HG03457 (cell line): ENCODE results near the gene PIGU.

Experiments
- ATAC-seq: cut with Tn5 transposase; IDR thresholded peaks from one replicate; pipeline ENCODE4 v1.9.1; 2021; ENCODE audit warnings: moderate number of reproducible peaks; ENCODE audit not compliant: unreplicated experiment

PIGU gene

GRCh38 chr20:34579979-34580940 is 96.6 kb downstream of the PIGU start:
- no peak for ATAC-seq

- no peak for ATAC-seq
Observed at GRCh38 chr20:34579191-34579978, 97.5 kb downstream of the PIGU start.

GRCh38 chr20:34578521-34578920 is 98.4 kb downstream of the PIGU start:
- ATAC-seq: no peak

GRCh38 chr20:34578025-34578424 is 98.9 kb downstream of the PIGU start:
- no peak for ATAC-seq

GRCh38 chr20:34577061-34577460 is 99.8 kb downstream of the PIGU start:
- no peak for ATAC-seq

- ATAC-seq: no peak
Observed at GRCh38 chr20:34575756-34576155, 101.1 kb downstream of the PIGU start.

- ATAC-seq: no peak
Observed at GRCh38 chr20:34575271-34575670, 101.6 kb downstream of the PIGU start.

GRCh38 chr20:34574861-34575260 is 102.0 kb downstream of the PIGU start:
- ATAC-seq: no peak

- ATAC-seq: no peak
Observed at GRCh38 chr20:34574426-34574825, 102.5 kb downstream of the PIGU start.

GRCh38 chr20:34573541-34574300 is 103.2 kb downstream of the PIGU start:
- ATAC-seq: no peak

GRCh38 chr20:34571753-34572152 is 105.1 kb downstream of the PIGU start:
- ATAC-seq: no peak

- ATAC-seq: no peak
Observed at GRCh38 chr20:34570859-34571306, 106.0 kb downstream of the PIGU start.

- ATAC-seq: no peak
Observed at GRCh38 chr20:34569598-34569997, 107.3 kb downstream of the PIGU start.

- ATAC-seq: no peak
Observed at GRCh38 chr20:34567892-34568865, 108.7 kb downstream of the PIGU start.

- ATAC-seq: no peak
Observed at GRCh38 chr20:34566978-34567891, 109.7 kb downstream of the PIGU start.

GRCh38 chr20:34564833-34565232 is 112.1 kb downstream of the PIGU start:
- ATAC-seq: no peak

GRCh38 chr20:34562641-34563040 is 114.3 kb downstream of the PIGU start:
- ATAC-seq: no peak

GRCh38 chr20:34561661-34562060 is 115.2 kb downstream of the PIGU start:
- ATAC-seq: no peak

- no peak for ATAC-seq
Observed at GRCh38 chr20:34560614-34561013, 116.3 kb downstream of the PIGU start.
